GM23338 (cell line): Measurements from ENCODE around the gene ACVR1C. TPM values are rescaled to one million over a fixed set of nuclear protein-coding genes. Genes with fewer than 3 reads are reported as not detected.

Source experiments
- ATAC-seq: fragments of 200-7000 bp; cut with Tn5 transposase; 3 replicates; pipeline ENCODE4 v1.9.1; 2020
- DNase-seq: peaks from one replicate; pipeline ENCODE4 v3.0.0-alpha.2; 2015; ENCODE audit warnings: low spot score
- H2AFZ ChIP-seq: fragments of 200-600 bp; sonication (generic); 2 replicates; pipeline ENCODE4 v1.8.0; 2016; ENCODE audit warnings: antibody characterized with exemption, mild to moderate bottlenecking, moderate library complexity
- H3F3A ChIP-seq: fragments of 200-600 bp; sonication (generic); replicated peaks from 2 replicates; pipeline ENCODE4 v1.8.0; 2017; ENCODE audit warnings: antibody characterized with exemption, mixed run types, low read depth
- H3K27ac ChIP-seq: fragments of 200-600 bp; sonication (generic); 2 replicates; pipeline ENCODE4 v1.6.1; 2016; ENCODE audit warnings: low read depth
- H3K27me3 ChIP-seq: fragments of 200-600 bp; sonication (generic); 2 replicates; pipeline ENCODE4 v1.8.0; 2016; ENCODE audit warnings: mild to moderate bottlenecking, mixed run types, moderate library complexity; ENCODE audit not compliant: insufficient read depth
- H3K36me3 ChIP-seq: fragments of 200-600 bp; sonication (generic); 2 replicates; pipeline ENCODE4 v1.8.0; 2016; ENCODE audit warnings: mild to moderate bottlenecking; ENCODE audit not compliant: insufficient read depth
- H3K4me1 ChIP-seq: fragments of 200-600 bp; sonication (generic); 2 replicates; pipeline ENCODE4 v1.8.0; 2016; ENCODE audit warnings: mild to moderate bottlenecking, moderate library complexity; ENCODE audit not compliant: insufficient read depth
- H3K4me2 ChIP-seq: fragments of 200-600 bp; sonication (generic); 2 replicates; pipeline ENCODE4 v1.7.1; 2017; ENCODE audit warnings: mixed run types
- H3K4me3 ChIP-seq: fragments of 200-600 bp; sonication (generic); 2 replicates; pipeline ENCODE4 v1.6.1; 2016; ENCODE audit warnings: mixed run types
- H3K79me2 ChIP-seq: fragments of 200-600 bp; sonication (generic); replicated peaks from 2 replicates; pipeline ENCODE4 v1.8.0; 2017; ENCODE audit warnings: mild to moderate bottlenecking; ENCODE audit not compliant: insufficient read depth
- H3K9me2 ChIP-seq: fragments of 200-600 bp; sonication (generic); 2 replicates; pipeline ENCODE4 v1.8.0; 2017; ENCODE audit not compliant: insufficient read depth
- H4K20me1 ChIP-seq: fragments of 200-600 bp; sonication (generic); replicated peaks from 2 replicates; pipeline ENCODE4 v1.8.0; 2017; ENCODE audit warnings: mild to moderate bottlenecking; ENCODE audit not compliant: insufficient read depth
- H3K27ac Mint-ChIP-seq: 2 replicates; pipeline ENCODE4 v1.8.0; 2020; ENCODE audit warnings: inconsistent platforms, mild to moderate bottlenecking, moderate library complexity, mixed read lengths
- H3K27me3 Mint-ChIP-seq: 3 replicates; pipeline ENCODE4 v1.8.0; 2022; ENCODE audit warnings: low read depth, mild to moderate bottlenecking, moderate library complexity, mixed read lengths, inconsistent platforms; ENCODE audit not compliant: insufficient read depth, poor library complexity
- H3K36me3 Mint-ChIP-seq: 3 replicates; pipeline ENCODE4 v1.8.0; 2021; ENCODE audit warnings: low read depth, mild to moderate bottlenecking, inconsistent platforms, moderate library complexity, mixed read lengths
- H3K4me1 Mint-ChIP-seq: 3 replicates; pipeline ENCODE4 v1.8.0; 2020; ENCODE audit warnings: mild to moderate bottlenecking, inconsistent platforms, mixed read lengths
- H3K4me3 Mint-ChIP-seq: 3 replicates; pipeline ENCODE4 v1.8.0; 2021; ENCODE audit warnings: moderate library complexity, mild to moderate bottlenecking, inconsistent platforms, mixed read lengths
- H3K9me3 Mint-ChIP-seq: 3 replicates; pipeline ENCODE4 v1.8.0; 2020; ENCODE audit warnings: moderate library complexity, mild to moderate bottlenecking, inconsistent platforms, mixed read lengths
- CREB1 ChIP-seq: fragments of 250-450 bp; sonication (Bioruptor Pico); IDR thresholded peaks from 2 replicates; pipeline ENCODE4 v1.5.0; 2020; ENCODE audit warnings: low read depth, mild to moderate bottlenecking, moderate library complexity
- EZH2 ChIP-seq: fragments of 200-600 bp; sonication (generic); IDR thresholded peaks from one replicate; pipeline ENCODE4 v1.8.0; 2017; ENCODE audit warnings: antibody characterized with exemption, mild to moderate bottlenecking, low read depth; ENCODE audit not compliant: unreplicated experiment
- EZH2phosphoT487 ChIP-seq: fragments of 200-600 bp; sonication (generic); IDR thresholded peaks from one replicate; pipeline ENCODE4 v1.8.1; 2018; ENCODE audit warnings: antibody characterized with exemption; ENCODE audit not compliant: unreplicated experiment
- JUNB ChIP-seq: IDR thresholded peaks from one replicate; pipeline ENCODE4 v1.6.1; 2016; ENCODE audit warnings: antibody characterized with exemption; ENCODE audit not compliant: unreplicated experiment
- NANOG ChIP-seq: IDR thresholded peaks from 2 replicates; pipeline ENCODE4 v1.6.1; 2016; ENCODE audit warnings: antibody characterized with exemption, borderline replicate concordance
- POLR2AphosphoS5 ChIP-seq: IDR thresholded peaks from 2 replicates; pipeline ENCODE4 v1.6.1; 2016; ENCODE audit warnings: antibody characterized with exemption, low read depth
- STAT1 ChIP-seq: IDR thresholded peaks from one replicate; pipeline ENCODE4 v1.6.1; 2016; ENCODE audit warnings: antibody characterized with exemption; ENCODE audit not compliant: unreplicated experiment
- ZNF114 ChIP-seq: fragments of 250-450 bp; sonication (Bioruptor Pico); IDR thresholded peaks from 2 replicates; pipeline ENCODE4 v1.5.0; 2020; ENCODE audit warnings: mild to moderate bottlenecking, moderate library complexity
- ZNF331 ChIP-seq: fragments of 250-450 bp; sonication (Bioruptor Pico); IDR thresholded peaks from 2 replicates; pipeline ENCODE4 v1.5.0; 2020; ENCODE audit warnings: low read depth, mild to moderate bottlenecking, moderate library complexity
- polyA plus RNA-seq: library from polyadenylated mRNA; unstranded; fragments of >200 nt; fragmentation: Nextera tagmentation; extraction: Ambion mirVana; gene quantifications from 2 replicates; pipeline ENCODE4 v1.2.1, GENCODE V29; 2016
- total RNA-seq: library from RNA; depleted of rRNA; stranded (reverse); fragments of >200 nt; shearing (Covaris generic); gene quantifications from 2 replicates; pipeline ENCODE4 v1.2.3, GENCODE V29; 2014
- TF ChIP-seq, protein P1 (sequence below): IDR thresholded peaks from one replicate; pipeline ENCODE4 v1.6.1; 2018; ENCODE audit warnings: antibody characterized with exemption; ENCODE audit not compliant: unreplicated experiment
- TF ChIP-seq, protein P2 (sequence below): fragments of 250-450 bp; sonication (Bioruptor Pico); IDR thresholded peaks from 2 replicates; pipeline ENCODE4 v1.5.0; 2020; ENCODE audit warnings: mild to moderate bottlenecking, moderate library complexity
- TF ChIP-seq, protein P3 (sequence below): IDR thresholded peaks from 2 replicates; pipeline ENCODE4 v1.6.1; 2016; ENCODE audit warnings: antibody characterized with exemption

ACVR1C gene
- total and polyA plus RNA-seq, 2 experiments from 2014 or later: 0.61 to 0.94 TPM

DNA sequence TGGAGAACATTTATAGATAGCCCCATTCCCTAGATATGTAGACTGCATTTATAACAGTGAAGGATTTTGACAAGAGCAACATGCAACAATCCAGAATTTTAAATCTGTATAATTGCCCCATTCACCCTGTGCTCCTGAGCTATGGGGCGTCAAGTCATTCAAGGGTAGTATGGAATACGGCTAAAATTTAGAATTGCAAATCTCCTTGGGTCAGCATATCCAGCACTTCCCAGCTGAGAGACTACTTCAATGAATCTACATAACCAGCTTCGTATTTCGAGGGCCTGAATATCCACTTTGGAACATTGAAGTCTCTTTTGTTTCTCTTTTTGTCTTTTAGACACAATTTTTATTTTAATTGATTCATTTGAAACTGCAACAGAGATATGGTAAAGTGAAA, 28.4 kb upstream of the ACVR1C start:
- ATAC-seq: no peak; the same call in 2 of the 3 replicates
- Mint-ChIP-seq H3K27ac (no peak overlapping the region), H3K36me3 (no peaks in the 10 kb centered on the region), H3K4me1 (peaks cover 13% of the 10 kb centered on the region), H3K4me3 (no peak overlapping the region), H3K9me3 (no peaks in the 10 kb centered on the region), H3K27me3 (no peaks in the 10 kb centered on the region)
- Histone ChIP-seq H3K4me3 (no peak overlapping the region), H3K79me2 (no peaks in the 10 kb centered on the region), H3K36me3 (no peaks in the 10 kb centered on the region), H3K4me1 (peaks cover 6% of the 10 kb centered on the region; the same call in 1 of the 2 replicates), H3F3A (no peaks in the 10 kb centered on the region), H3K9me2 (no peaks in the 10 kb centered on the region; the same call in 1 of the 2 replicates), H4K20me1 (no peaks in the 10 kb centered on the region), H3K27me3 (no peaks in the 10 kb centered on the region), H2AFZ (no peak overlapping the region), H3K4me2 (no peak overlapping the region), H3K27ac (no peak overlapping the region)
- no peak for TF ChIP-seq NANOG
- peak; percentile 5 for DNase-seq

DNA sequence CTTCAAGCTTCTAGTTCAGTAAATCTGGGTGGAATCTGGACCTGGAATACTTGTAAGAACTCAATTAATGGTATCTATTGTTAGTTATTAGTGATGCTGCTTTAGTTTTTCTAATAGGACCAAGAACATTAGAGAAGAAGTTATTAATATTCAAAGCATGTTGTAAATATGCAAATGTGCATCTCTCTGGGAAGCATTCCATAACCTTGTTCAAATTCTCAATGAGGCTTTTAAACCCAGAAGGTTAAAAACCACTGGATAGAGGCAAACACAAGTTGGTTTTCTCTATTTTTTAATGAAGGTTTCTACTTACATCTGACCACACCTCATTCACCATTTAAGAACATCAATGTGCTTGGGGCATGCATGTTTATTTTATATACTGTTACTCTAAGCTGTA, 16.1 kb upstream of the ACVR1C start:
- no peaks in the 10 kb centered on the region for H3K4me1 Mint-ChIP-seq
- no peaks in the 10 kb centered on the region for H3K9me3 Mint-ChIP-seq
- Histone ChIP-seq H3K27ac (no peak overlapping the region), H3K79me2 (no peaks in the 10 kb centered on the region), H2AFZ (no peak overlapping the region), H3F3A (no peaks in the 10 kb centered on the region), H3K4me2 (no peak overlapping the region), H3K4me1 (no peaks in the 10 kb centered on the region), H3K9me2 (no peaks in the 10 kb centered on the region), H3K4me3 (no peak overlapping the region), H3K27me3 (no peaks in the 10 kb centered on the region), H4K20me1 (no peaks in the 10 kb centered on the region), H3K36me3 (no peaks in the 10 kb centered on the region)
- no peaks in the 10 kb centered on the region for H3K27me3 Mint-ChIP-seq
- H3K4me3 Mint-ChIP-seq: no peak overlapping the region
- no peak overlapping the region for H3K27ac Mint-ChIP-seq
- no peaks in the 10 kb centered on the region for H3K36me3 Mint-ChIP-seq
- no peak for DNase-seq
- no peak for ATAC-seq
- TF ChIP-seq POLR2AphosphoS5: no peak
- TF ChIP-seq, protein P1, sequence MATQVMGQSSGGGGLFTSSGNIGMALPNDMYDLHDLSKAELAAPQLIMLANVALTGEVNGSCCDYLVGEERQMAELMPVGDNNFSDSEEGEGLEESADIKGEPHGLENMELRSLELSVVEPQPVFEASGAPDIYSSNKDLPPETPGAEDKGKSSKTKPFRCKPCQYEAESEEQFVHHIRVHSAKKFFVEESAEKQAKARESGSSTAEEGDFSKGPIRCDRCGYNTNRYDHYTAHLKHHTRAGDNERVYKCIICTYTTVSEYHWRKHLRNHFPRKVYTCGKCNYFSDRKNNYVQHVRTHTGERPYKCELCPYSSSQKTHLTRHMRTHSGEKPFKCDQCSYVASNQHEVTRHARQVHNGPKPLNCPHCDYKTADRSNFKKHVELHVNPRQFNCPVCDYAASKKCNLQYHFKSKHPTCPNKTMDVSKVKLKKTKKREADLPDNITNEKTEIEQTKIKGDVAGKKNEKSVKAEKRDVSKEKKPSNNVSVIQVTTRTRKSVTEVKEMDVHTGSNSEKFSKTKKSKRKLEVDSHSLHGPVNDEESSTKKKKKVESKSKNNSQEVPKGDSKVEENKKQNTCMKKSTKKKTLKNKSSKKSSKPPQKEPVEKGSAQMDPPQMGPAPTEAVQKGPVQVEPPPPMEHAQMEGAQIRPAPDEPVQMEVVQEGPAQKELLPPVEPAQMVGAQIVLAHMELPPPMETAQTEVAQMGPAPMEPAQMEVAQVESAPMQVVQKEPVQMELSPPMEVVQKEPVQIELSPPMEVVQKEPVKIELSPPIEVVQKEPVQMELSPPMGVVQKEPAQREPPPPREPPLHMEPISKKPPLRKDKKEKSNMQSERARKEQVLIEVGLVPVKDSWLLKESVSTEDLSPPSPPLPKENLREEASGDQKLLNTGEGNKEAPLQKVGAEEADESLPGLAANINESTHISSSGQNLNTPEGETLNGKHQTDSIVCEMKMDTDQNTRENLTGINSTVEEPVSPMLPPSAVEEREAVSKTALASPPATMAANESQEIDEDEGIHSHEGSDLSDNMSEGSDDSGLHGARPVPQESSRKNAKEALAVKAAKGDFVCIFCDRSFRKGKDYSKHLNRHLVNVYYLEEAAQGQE: no peak
- no peak for TF ChIP-seq NANOG
- TF ChIP-seq EZH2phosphoT487: no peak
- no peak for TF ChIP-seq ZNF114 (CRISPR knock-in tag)
- TF ChIP-seq, protein P2, sequence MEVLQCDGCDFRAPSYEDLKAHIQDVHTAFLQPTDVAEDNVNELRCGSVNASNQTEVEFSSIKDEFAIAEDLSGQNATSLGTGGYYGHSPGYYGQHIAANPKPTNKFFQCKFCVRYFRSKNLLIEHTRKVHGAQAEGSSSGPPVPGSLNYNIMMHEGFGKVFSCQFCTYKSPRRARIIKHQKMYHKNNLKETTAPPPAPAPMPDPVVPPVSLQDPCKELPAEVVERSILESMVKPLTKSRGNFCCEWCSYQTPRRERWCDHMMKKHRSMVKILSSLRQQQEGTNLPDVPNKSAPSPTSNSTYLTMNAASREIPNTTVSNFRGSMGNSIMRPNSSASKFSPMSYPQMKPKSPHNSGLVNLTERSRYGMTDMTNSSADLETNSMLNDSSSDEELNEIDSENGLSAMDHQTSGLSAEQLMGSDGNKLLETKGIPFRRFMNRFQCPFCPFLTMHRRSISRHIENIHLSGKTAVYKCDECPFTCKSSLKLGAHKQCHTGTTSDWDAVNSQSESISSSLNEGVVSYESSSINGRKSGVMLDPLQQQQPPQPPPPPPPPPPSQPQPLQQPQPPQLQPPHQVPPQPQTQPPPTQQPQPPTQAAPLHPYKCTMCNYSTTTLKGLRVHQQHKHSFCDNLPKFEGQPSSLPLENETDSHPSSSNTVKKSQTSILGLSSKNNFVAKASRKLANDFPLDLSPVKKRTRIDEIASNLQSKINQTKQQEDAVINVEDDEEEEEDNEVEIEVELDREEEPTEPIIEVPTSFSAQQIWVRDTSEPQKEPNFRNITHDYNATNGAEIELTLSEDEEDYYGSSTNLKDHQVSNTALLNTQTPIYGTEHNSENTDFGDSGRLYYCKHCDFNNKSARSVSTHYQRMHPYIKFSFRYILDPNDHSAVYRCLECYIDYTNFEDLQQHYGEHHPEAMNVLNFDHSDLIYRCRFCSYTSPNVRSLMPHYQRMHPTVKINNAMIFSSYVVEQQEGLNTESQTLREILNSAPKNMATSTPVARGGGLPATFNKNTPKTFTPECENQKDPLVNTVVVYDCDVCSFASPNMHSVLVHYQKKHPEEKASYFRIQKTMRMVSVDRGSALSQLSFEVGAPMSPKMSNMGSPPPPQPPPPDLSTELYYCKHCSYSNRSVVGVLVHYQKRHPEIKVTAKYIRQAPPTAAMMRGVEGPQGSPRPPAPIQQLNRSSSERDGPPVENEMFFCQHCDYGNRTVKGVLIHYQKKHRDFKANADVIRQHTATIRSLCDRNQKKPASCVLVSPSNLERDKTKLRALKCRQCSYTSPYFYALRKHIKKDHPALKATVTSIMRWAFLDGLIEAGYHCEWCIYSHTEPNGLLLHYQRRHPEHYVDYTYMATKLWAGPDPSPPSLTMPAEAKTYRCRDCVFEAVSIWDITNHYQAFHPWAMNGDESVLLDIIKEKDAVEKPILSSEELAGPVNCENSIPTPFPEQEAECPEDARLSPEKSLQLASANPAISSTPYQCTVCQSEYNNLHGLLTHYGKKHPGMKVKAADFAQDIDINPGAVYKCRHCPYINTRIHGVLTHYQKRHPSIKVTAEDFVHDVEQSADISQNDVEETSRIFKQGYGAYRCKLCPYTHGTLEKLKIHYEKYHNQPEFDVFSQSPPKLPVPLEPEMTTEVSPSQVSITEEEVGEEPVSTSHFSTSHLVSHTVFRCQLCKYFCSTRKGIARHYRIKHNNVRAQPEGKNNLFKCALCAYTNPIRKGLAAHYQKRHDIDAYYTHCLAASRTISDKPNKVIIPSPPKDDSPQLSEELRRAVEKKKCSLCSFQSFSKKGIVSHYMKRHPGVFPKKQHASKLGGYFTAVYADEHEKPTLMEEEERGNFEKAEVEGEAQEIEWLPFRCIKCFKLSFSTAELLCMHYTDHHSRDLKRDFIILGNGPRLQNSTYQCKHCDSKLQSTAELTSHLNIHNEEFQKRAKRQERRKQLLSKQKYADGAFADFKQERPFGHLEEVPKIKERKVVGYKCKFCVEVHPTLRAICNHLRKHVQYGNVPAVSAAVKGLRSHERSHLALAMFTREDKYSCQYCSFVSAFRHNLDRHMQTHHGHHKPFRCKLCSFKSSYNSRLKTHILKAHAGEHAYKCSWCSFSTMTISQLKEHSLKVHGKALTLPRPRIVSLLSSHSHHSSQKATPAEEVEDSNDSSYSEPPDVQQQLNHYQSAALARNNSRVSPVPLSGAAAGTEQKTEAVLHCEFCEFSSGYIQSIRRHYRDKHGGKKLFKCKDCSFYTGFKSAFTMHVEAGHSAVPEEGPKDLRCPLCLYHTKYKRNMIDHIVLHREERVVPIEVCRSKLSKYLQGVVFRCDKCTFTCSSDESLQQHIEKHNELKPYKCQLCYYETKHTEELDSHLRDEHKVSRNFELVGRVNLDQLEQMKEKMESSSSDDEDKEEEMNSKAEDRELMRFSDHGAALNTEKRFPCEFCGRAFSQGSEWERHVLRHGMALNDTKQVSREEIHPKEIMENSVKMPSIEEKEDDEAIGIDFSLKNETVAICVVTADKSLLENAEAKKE (CRISPR knock-in tag): no peak
- no peak for TF ChIP-seq CREB1 (CRISPR knock-in tag)
- TF ChIP-seq ZNF331 (CRISPR knock-in tag): no peak
- TF ChIP-seq, protein P3, sequence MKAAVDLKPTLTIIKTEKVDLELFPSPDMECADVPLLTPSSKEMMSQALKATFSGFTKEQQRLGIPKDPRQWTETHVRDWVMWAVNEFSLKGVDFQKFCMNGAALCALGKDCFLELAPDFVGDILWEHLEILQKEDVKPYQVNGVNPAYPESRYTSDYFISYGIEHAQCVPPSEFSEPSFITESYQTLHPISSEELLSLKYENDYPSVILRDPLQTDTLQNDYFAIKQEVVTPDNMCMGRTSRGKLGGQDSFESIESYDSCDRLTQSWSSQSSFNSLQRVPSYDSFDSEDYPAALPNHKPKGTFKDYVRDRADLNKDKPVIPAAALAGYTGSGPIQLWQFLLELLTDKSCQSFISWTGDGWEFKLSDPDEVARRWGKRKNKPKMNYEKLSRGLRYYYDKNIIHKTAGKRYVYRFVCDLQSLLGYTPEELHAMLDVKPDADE: no peak
- no peak for TF ChIP-seq STAT1
- TF ChIP-seq JUNB: no peak
- no peak for TF ChIP-seq EZH2
